HG03565 (cell line): ENCODE data around the gene MEDAG.
A peak's percentile ranks its signal among the peaks of the same experiment; 100 is the strongest.

Source experiments
- ATAC-seq: cut with Tn5 transposase; IDR thresholded peaks from one replicate; pipeline ENCODE4 v1.9.1; 2021; ENCODE audit warnings: mild to moderate bottlenecking, moderate library complexity; ENCODE audit not compliant: unreplicated experiment

MEDAG gene

DNA sequence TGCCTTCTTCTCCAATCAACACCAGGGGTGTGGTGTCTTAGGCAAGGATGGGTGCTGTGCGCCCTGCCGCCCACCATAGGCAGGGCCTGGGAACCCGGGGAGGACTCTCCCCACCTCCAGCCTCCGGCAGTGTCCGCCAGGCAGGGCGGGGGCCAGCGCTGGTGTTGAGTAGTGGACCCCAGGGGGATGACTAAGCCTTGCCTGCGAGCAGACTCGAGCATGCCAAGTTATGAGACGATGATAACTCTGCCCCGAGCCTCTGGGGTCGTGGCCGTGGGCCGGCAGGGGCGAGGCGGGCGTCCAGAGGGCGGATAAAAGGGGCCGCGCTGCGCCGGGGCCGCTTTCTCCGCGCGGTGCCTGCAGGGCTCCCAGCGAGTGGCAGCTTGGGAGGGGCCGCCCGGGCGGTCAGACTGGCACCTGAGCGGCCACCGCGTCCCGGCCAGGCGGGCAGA, at the start of gene MEDAG:
TSS of gene MEDAG (plus strand) at position 340 of the 452 bp plus-strand sequence. CDS start 245 bp downstream, outside the sequence.
- ATAC-seq = no peak

DNA sequence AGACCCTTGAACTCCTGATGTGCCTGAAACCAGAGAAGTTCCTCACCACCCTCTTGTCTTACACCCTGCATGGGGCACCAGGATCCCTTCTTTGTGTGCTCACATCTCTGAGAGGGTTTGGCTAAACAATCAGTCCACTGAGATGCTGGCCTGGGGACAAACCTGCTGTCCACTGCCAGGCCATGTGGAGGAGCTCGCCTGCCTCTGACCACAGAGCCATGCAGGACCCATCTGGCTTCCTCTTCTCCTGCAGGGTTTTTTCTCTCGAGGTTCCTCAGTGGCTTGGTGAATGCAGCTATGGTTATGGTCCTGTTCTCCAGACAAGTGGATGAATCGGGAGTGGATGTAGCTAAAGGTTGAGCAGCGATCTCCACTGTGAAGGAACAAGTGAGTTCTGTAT, 49.1 kb upstream of the MEDAG start:
- ATAC-seq = no peak

DNA sequence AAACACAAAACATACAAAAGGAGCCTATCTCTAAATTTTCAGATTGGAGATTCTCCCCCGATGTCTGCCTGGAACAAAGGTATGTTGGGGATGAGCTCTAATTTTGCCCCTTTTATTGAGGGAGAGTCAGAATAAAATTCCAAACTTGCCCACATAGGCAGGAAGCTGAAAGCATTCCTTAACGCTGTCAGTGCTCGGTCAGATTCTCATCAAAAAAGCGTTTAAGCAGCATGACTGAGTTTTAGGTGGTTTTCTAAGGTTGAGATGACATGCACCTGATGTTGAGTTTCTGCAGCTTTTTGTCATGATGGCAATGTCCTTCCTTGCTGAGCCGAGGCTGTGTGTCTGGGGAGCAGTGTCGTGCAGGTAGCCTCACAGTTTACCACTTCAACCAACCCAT, 48.4 kb upstream of the MEDAG start:
- no peak for ATAC-seq

DNA sequence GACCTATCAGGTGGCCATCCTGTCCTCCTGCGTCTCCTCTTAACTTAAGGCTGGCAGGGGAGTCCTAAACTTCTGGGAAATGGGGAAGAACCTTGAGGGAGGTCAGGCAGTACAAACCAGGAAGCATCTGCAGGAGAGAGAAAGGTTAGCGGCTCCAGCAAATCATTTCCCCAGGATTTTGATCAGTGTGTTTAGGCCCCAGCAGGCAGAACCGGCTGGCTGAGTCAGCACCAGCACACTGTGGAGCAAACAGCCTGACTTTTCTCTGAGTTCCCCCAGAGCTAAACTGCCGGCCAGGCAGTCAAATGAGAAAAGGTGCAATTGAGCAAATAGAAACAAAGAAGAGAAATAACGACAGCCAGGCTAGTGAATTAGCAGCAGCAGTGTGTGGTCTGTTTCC, 46.7 kb upstream of the MEDAG start:
- ATAC-seq = no peak

DNA sequence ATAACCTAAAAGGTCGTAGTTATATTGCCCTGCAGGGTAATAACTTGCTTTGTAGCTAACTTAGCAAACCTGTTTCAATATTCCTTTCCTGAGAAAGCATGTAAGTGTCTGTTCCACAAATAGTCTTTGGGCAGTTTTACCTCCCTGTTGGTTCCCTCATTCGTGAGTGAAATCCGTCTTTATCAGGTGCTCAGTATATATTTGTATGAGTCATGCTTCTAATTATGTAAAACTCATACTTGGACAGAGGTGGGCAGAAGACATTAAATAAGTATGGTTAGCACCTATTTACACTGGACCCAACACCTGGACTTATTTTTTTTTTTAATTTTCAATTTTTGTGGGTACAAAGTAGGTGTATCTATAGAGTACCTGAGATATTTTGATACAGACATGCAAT, 44.9 kb upstream of the MEDAG start:
- ATAC-seq = no peak

DNA sequence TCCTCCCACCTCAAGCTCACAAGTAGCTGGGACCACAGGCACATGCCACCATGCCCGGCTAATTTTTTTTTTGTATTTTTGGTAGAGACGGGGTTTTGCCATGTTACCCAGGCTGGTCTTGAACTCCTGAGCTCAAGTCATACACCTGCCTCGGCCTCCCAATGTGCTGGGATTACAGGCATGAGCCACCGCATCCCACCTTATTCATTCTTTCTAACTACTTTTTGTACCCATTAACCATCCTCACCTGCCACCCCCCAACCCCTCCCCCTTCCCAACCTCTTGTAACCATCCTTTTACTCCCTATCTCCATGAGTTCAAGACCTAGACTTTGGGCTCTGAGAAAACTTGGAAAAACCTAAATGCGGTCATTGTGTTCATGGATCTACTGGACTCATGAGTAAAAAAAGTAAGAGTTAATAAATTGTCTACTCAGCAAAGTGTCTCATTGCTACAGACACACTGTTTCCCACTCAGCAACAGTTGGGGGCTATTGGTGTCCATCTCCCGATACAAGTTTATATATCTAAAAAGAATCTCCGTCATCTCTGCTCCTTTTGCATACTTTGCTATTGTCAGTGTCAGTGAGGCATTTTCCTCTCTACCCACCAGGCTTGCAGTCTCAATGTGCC, 44.1 kb upstream of the MEDAG start:
- ATAC-seq = no peak

DNA sequence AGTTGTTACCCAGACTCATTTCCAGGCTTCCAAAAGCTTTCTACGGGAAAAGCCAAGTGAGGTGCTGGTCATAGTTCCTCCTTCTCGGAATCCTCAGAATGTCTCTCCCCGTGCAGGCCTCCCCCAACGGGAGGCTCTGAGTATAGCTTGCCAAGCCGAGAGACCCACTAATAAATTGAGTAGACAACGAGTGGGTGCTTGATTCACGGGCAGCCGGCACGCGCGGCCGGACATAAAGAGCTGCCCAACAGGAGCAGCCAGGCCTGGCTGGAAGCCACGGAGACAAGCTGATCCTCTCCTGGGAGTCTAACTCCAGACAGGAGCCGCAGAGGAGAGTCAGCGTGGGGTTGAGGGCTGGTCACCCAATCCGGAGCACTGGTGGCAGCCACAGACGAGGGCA, 43.4 kb upstream of the MEDAG start:
- ATAC-seq = no peak

DNA sequence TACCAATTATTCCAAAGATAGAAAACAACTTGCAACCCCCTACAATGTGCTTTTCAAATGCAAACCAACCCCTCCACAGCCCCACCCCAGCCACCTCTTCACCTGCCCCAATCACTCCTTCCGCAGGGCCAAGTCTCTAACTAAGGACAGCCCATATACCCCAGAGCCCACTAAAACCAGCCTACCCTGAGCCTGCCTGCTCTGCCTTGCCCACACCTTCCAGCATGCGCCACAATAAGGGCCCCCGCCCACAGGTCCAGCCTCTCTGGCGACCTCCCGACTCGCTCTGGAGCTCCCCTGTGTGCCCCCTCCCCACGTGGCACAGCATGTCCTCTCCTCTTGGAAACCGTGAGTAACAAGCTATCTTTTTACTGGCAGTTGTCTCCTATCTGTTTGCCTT, 42.8 kb upstream of the MEDAG start:
- no peak for ATAC-seq

DNA sequence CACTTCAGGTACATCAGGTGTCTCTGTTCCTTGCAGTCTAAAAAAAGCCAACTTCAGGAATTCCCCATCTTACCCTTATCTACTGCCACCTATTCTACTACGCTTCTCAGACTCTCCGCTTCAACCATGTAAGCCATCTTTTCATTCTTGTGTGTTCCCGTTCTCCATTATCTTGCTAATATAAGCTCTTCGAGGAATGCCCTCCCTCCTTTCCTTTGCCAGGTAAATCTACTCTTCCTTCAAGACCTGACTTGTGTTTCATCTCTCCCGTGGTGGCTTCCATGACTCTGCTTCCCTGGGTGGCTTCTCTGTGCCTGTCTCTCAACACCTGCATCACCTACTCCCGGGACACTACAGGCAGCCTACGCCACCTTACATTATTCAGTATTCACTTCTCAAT, 42.3 kb upstream of the MEDAG start:
- no peak for ATAC-seq

DNA sequence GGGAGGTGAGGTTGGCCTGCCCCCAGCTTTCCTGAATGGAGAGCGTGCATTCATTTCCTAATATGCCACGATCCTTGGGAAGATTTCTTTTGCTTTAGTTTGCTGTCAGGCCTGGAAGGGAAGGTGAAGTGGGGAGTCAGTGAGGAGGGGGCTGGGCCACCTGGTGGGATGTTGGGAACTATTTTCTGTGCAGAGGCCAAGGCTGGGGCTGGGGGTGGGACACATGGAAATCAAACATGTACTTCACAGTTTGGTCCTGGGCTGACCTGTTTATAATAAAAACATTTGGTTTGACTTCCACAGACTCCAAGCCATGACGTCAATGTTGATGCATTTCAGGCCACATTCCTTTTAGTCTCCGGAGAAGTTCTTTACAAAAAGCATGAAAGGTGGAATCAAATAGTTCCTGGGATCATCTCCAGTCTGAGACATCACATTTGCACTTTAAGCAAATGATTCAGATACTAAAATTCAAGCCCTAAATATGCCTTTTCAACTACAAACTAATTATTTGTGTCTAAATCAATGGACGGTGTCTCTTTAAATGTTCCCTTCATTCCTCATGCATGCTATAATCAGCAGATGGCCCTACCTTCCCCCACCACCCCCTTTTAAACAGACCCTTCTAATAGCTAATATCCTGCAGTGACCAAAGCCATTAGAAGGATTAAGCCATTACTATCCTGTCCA, 41.5 kb upstream of the MEDAG start:
- no peak for ATAC-seq

DNA sequence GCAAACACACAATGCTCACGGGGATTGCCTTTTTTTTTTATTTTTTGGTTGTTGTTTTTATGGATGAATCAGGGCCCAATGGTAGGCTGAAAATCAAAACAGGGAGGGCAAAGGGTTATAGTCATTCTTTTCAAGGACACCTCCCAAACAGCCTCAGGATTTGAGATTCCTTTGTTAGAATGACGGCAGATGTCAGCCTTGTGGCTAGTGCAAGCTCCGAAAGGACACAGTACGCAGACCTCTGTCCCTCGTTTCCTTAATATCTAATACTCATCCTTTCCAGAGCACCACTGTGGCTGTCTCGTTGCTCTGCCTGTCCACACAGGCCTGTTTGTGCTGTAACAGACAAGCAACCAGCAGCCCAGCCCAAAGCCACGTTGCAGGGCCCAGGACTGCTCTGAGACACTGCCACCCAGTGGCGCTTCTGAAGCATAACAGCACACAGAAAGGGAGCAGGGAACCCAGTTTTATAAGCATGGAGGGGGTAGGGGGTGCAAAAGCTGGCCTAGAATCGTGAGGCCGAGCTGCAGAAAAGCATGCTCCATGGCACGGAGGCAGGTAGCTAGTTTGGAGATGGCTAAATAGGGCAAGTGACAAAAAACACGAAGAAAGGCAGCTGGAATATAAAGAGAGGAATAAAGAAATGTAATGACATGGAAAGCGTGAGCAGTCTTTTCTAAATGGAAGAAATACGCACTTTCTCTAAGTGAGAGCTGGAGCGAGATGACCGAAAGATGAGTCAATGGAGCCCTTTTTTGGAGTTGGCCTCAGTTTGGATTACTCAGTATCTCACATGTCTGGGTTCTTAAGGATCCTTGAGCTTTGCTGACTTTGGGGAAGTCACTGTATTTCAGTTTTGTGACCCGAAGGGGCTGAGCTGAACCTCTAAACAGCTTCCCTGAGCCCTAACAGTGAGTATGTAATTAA, 40.7 kb upstream of the MEDAG start:
- ATAC-seq = peak; percentile 78

DNA sequence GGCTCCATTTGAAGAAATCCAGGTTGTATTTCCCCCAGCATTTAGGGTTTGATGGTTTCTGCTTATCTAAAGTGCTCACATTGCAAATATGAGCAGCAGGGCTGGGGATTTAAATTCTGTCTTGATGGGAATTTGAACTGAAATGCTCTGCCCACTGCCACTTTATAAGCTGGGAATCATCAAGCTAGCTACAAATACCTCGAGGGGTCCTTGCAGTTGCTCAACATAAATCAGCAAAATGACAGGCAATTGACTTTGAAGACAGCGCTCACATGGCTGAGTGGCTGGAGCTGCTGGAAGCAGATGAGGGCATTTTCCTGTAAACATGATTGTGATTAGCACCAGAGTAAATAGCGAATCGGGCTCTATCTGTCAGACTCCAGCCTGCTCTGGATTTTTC, 39.4 kb upstream of the MEDAG start:
- ATAC-seq = no peak

DNA sequence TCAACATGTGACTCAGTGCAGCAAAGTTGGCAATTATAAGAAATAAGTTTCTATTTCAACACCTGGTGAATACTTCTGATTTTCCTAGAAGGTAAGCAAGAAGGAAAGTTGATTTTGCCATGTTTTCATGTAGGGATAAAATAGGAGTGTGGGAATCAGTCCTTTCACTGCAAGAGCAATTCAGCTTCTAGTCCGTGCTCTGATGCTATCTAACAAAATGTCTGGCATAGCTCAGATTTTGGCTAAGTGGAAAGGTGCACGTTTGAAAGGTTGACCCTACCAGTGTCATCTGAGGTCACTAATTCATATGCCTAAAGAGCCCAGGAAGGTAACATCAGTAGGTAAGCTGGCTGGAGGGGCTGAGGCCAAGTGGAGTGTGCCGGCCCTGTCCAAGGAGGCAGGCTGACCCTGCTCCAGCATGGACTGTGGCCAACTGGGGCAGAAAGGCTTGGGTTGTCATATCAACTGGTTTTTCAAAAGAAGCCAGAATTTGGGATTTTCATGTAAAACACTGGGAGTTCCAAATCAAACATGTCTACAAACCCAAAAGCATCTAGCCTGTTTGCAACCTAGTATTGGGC, 38.9 kb upstream of the MEDAG start:
- no peak for ATAC-seq

DNA sequence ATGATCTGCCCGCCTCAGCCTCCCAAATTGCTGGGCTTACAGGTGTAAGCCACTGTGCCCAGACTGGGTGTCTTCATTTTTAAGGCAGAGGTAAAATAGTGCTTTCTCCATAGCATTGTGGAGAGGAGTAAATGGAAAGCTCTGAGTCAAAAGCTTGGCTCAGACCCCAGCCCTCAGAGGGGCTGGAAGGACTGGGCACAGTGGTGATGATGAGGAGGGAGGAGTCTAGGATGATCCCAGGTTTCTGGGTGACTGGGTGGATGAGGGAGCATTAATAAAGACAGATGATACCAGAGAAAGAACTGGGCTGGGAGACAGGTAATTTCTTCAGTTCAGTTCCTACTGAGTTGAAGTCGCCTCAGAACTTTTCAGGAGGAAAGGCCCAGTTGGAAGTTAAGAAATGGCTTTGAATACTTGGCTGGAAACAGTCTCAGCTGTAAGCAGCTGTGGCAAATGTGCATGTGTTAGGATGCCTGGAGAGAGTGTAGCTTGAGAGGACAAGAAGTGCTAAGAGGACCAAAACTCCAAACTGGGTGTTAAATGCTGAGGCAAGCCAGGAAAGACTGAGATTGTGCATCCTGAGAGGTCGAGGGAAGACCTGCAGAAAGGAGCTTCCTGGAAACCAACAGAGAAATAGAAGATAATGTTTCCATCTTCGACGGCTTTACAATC, 37.1 kb upstream of the MEDAG start:
- no peak for ATAC-seq

DNA sequence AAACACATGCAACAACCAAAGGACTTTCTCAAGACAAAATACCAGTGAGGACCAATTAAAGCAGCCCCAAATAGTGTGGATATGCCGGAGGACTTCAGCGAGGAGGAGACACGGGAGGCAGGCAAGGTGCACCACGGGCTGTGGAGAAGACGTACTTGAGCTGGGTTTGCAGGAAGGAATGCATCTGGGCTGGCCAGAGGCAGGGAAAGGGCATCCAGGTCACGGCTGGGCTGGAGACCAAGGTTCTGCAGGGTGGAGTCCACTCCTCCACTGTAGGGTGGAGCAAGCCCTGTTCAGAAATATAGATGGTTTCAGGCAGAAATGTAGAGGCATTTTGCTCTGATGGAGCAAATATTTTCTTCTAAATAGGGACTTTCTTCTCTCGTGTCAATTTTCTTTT, 36.6 kb upstream of the MEDAG start:
- no peak for ATAC-seq

DNA sequence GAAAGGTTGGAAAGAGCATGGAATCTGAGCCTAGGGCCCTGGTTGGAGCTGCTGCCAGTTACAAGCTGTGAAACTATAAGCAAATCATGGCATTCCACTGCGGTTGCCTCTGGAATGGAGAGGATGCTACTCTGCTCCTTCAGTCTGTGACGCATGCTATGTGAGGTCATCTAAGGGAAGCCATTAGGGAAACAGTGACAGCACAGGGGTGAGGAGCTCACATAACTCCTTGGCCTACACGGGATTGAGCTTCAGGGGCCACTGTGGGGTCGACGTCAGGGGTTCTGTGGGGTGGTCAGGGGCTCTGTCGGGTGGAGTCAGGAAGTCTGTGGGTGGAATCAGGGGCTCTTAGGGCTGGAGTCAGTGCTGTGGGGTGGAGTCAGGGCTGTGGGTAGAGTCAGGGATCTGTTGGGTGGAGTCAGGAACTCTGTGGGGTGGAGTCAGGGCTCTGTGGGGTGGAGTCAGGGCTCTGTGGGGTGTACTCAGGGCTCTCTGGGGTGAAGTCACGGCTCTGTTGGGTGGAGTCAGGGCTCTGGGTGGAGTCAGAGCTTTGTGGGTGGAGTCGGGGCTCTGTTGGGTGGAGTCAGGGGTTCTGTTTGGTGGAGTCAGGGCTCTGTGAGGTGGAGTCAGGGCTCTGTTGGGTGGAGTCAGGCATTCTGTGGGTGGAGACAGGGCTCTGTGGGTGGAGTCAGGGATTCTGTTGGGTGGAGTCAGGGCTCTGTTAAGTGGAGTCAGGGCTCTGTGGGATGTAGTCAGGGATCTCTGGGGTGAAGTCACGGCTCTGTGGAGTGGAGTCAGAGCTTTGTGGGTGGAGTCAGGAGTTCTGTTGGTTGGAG, 35.8 kb upstream of the MEDAG start:
- no peak for ATAC-seq

DNA sequence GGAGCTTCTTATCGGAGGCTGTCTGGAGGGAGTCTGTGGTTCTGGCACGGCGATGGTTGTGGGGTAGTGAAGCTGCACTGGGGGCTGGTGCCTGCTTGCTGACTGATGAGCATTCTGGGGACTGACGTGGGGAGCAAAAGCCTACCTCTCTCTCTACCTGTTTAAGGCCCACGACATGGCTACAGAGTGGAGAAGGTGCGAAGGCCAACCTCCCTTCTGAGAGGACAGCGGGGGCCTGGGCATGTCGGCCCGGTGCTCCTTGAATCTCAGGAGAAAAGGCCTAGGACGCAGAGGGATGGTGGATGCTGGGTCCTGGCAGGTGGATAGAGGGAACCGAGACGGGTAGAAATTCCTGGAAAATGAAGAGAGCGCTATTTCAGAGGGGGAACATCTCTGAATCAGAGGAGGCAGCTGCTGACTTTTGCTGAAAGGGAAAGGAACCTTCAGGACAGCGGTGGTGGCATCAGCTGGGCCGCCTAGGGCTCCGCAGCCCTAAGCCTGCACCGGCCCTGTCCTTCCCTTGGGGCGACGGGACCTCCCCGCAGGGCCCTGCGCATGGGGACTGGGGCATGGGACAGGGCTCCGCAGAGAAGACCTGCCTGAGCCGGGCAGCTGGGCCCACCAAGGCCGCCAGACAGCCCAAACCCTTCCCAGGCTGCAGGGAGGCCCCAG, 35.0 kb upstream of the MEDAG start:
- ATAC-seq = no peak

DNA sequence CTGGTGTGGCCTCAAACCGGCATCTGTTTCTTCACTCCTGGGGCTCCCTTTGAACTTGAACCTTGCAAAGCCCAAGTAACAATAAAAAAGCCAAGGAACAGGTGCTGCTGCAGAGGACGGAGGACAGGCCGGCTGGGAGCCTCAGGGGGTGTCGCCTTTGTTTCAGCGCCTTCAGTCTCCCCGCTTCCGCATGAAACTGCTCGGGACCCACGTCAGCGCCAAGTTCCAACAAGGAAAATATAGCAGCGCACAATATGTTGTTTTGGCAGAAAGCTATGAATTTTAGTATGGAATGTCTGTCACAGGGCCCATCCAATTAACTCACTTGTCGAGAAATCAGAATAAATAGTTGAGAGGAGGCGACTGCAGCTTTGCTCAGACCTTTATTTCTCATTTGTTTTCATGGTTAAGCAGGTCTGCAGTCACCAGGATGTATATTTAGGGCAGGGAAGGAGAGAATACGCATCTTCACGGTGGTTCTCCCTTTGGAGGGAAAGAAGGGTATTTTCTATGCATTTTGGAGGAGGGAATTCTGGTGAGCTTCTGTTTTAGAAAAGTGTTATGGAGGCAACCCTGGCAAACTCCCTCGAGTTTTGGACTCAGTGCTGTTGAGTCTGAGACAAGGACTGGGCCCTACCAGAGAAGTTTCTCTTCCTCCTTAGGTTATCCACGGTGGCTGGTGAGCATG, 34.3 kb upstream of the MEDAG start:
- no peak for ATAC-seq

DNA sequence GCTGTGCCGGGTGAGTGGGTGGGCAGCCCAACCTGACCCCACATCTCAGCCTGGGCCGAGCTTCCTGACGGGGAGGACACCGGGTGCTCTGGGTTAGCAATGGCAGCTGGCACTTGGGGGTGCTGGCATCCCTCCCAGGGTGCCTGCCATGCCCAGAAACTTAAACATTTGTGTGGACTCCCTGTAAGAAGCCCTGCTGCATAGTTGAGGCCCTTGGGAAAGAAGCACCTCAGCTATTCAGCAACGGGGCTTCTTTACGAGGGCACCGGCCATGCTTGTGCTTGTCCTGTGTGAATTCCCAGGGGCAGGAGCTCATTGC, 33.8 kb upstream of the MEDAG start:
- no peak for ATAC-seq
